ENCODE data around the gene MRPL40.

GRCh38 chr22:19448076-19448607, 15.8 kb downstream of the MRPL40 start:
- TF ChIP-seq REST (IDR thresholded peaks at IDR 0.05; ENCODE audit: insufficient read depth in 1 of 2, low read depth in 2 of 2, low read length in 2 of 2) (no peak), SIN3A (IDR thresholded peaks at IDR 0.05; ENCODE audit: borderline replicate concordance, insufficient read depth, low read length) (no peak), POLR2AphosphoS5 (IDR thresholded peaks at IDR 0.05; ENCODE audit: low read depth, low read length) (no peak), TAF1 (IDR thresholded peaks at IDR 0.05; ENCODE audit: borderline replicate concordance, insufficient read depth, low read length) (no peak), FOXP2 (optimal IDR thresholded peaks at IDR 0.05; ENCODE audit: borderline replicate concordance, extremely low read depth, extremely low read length, insufficient read depth) (no peak)

Data from PFSK-1 (cell line).